Measurements from ENCODE around the gene GPM6B.
A peak's percentile ranks its signal among the peaks of the same experiment; 100 is the strongest.

The GPM6B gene, protein sequence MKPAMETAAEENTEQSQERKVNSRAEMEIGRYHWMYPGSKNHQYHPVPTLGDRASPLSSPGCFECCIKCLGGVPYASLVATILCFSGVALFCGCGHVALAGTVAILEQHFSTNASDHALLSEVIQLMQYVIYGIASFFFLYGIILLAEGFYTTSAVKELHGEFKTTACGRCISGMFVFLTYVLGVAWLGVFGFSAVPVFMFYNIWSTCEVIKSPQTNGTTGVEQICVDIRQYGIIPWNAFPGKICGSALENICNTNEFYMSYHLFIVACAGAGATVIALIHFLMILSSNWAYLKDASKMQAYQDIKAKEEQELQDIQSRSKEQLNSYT

DNA sequence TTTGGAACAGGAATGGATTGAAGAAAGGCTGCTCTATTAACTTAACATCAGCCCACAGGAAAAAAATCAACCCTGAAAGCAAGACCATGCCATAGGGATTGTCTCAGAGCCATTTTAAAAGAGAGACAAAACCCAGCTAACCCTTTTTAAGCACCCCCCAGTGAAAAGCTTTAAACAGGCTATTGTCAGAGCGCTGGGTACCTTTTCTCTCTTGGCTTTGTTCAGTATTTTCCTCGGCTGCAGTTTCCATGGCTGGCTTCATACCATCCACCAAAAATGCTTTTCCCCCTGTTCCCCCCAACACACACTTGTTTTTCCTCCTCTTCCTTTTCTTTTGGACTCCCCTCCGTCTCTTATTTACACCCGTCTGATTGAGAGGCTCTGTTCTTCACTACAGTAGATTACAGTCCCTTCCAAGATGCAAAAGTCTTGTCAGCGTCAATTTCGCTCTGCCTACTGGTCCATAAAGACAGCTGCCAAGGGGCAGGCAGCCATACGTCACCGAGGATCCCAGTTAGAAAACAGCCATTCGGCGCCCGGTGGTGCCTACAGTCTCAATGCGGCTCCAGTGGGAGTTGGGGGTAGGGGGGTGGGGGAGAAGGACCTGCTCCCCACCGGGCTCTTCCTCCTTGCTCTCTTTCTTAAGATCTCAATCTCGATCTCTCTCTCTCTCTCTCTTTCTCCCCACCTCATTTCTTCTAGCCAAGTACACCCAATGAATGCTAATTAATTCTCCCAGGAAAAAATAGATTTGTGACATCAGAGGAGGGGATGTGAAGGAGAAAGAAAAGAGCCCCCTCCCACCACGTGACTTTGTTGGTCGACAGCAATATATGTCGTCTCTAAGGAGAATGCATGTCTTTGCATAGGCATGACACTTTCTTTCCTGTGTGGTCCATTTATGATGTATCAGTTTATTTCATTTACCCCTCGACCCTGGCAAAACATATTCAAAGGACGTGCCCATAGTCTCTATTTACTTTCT is at the start of gene GPM6B:
Gene GPM6B (minus strand): TSS at position 451 of the 985 bp plus-strand sequence. CDS start 189 bp downstream, at position 262.
- DNase-seq, result no peak

DNA sequence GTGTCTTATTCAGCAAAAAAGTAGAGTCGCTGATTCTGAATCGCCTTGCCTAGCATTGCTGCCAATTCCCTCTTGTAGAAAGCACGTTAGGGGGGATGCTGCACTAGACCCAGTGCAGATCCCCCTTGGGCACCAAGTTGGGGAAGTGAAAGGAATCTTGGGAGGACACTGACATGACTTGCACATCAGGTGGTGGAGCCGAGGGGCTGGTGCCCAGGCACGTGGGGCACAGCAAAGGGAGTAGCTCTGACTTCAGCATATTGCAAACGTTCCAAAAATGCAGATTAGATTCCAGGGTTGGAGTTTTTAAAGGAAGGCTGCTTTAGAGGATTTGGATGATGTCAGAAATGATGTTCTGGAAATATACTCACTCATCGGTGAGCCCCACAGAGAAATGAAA is 47.4 kb upstream of the GPM6B start:
- peak; percentile 22 for DNase-seq

GRCh38 chrX:13863324-13863723 is 46.4 kb upstream of the GPM6B start:
- peak; percentile 60 for DNase-seq

DNA sequence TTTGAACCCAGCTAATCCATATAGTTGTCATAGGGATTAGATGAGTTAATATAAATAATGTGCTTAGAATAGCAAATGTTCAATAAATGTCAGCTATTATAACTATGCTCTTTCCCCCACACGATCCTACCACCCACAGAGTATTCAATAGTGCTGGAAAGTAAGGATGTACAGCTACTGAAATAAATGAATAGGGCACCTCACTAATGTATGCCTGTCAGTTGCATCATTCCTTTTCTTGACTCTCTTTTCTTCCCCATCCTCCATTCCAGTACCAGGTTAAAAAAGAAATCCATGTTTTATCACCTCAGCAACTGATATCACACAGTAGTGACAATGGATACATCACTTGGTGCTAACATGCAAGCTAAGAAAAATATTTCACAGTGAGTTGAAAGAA is 42.8 kb upstream of the GPM6B start:
- no peak for DNase-seq

DNA sequence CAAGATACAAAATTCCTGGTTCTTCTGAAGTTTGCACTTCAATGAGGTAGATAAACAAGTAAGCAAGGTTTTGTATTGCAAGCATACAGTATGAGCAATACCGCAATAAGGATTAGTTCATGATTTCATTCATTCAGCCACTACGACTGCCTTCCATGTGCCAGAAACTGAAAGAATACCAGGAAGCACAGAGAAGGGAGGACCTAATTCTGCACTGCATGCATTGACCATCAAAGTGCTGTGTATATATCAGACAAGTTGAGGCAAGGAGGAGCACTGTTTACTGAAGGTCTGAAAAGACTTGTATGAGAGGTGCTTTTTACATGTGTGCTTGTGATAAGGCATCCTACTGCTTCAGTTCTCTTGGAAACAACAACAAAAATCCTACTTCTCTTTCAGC is 40.9 kb upstream of the GPM6B start:
- DNase-seq, result no peak

DNA sequence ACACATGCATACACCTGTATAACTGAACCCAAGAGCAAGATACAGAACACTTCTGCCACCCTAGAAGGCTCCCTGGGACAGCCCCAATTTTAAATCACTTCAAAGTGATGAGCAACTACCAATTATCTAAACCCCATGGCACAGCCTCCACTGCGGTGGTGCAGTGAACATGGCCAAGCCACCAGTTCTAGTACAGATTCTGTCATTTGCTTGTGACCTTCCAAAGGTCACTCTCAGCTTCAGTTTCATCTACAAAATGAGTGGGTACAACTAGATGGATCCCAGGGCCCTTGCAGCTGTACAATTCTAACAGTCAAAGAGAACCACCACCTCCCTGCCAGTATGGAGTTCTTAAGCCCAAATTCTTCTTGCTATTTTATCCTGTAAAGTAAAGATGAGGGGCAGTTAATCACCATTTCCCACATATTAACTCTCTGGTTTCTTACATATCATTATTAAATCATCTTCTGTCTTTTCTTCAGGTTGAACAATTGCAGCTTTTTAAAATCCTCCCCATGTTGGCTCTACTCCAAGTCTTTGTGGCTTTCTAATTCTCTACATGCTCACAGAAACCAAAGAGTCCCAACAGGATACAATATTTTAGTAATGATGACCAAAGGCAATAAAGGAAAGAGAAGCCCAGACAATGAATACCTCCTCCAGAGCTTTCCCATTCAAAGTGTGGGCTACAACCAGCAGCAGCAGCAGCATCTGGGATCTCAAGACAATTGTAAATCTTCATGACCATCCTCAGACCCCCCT is 39.0 kb upstream of the GPM6B start:
- peak; percentile 79 for DNase-seq

DNA sequence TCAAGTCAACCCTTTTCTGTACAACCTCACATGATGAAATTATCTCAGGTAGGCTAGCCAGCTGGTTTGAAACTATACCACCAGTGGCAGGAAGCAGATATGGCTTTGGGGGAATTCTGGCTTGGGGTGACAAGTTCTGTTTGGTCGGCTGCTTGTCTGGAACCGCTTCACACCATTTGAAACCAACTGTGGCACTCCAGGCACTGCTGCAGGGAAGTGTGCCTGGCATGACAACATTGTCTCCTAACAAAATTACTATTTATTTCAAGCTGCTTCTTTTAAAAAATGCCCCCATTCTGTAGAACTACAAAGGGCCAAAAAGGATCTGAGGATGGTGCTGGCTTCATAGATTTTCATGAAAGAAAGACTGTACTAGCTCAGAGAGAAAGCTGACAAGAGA is 37.1 kb upstream of the GPM6B start:
- DNase-seq, result peak; percentile 49

DNA sequence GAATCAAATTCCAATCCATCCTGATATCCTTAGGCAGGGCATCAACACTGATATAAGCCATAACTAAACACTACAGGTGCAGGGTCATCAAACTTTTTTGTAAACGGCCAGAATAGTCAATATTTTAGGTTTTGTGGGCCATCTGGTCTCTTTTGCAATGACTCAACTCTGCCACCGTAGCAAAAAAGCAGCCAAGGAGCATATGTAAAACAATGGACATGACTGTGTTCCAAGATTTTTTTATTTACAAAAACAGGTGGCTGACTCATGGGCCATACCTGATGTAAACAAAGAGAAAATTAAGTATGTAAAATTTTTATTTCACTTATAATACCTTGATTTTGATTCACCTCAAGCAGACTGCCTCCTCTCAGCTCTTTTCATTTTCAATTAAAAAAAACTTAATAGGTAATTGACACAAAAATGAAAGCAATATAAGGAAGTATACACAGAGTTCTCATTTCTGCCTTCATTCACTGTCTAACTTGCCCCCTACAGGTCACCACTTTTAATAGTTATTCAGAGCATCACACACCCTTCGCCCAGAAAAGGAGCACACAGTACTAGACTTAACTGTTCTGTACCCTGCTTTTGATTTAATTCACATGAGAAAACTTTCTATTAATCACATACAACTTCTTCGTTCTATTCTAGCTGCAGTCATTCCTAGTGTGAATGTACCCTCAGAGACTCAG is 35.3 kb upstream of the GPM6B start:
- DNase-seq, result peak; percentile 69

DNA sequence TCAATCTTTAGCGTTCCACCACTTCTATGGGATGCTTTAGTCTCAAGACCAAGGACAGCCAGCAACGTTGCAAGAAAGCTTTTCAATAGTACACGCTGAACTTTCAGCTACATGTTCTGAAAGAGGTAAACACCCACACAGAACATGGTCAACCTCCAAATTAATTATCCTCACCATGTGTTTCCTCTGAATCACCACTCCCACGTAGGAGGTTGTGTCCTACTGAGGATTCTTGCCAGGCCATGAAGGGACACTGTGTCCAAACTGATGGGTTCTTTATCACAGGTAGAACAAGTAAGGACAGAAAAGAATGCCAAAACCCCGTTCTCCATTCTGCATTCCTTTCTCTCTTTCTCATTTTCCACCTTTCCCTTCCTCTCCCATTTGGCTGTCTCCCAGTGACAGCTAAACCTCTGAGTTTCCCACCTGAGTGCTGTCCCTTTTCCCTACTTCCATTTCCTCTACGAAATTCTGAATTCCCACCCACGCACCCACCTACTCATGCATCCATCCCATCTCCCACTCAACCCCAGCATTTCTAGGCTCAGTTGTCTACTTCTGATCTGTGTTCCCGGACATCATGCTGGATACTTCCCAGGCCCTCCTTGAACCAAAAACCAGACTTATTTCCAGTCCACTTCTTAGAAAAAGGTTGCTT is 29.0 kb upstream of the GPM6B start:
- DNase-seq, result no peak

GRCh38 chrX:13843150-13843721 is 26.3 kb upstream of the GPM6B start:
- DNase-seq, result no peak

GRCh38 chrX:13840121-13840520 is 23.2 kb upstream of the GPM6B start:
- no peak for DNase-seq

- no peak for DNase-seq
These were observed 20.4 kb upstream of the GPM6B start for GRCh38 chrX:13837290-13837745.

DNA sequence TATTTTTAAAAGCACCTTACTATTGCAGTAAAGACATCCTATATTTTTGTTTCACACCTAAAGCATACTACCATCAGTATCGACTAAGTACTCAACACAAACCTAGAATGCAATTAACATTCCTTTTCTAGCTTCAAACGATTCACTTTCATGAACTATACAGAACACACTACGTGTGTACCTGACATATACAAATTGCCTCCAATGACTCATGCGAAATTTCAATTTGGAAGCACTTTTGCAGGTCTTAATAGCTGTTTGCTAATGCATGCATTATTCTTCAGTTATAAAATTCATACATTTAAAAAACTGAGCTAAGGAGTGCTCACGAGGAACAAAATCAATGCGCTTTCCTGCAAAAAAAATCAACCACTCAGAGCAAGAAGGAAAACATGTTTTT is 19.7 kb upstream of the GPM6B start:
- DNase-seq, result no peak

DNA sequence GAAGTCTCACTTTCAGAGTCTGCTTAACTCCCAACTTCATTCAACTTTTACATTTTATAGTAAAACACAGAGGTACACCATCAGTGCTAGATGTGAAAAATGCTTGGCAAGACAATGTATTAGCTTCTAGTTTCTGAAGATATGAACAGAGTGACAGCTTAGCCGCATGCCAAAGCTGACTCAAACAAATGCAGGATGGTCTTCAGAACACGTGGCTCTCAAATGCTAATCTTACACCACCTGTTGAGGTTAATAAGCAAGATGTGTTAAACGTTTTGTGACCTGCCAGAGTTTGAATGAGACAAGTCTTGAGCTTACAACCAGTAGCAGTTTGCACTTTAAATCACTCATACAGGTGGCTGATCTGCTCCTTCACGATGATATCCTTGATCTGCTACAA is 18.9 kb upstream of the GPM6B start:
- DNase-seq, result peak; percentile 73

- DNase-seq, result no peak
These were observed 17.5 kb upstream of the GPM6B start for GRCh38 chrX:13834355-13834754.

GRCh38 chrX:13829983-13830382 is 13.1 kb upstream of the GPM6B start:
- no peak for DNase-seq

GRCh38 chrX:13828392-13828791 is 11.5 kb upstream of the GPM6B start:
- no peak for DNase-seq

DNA sequence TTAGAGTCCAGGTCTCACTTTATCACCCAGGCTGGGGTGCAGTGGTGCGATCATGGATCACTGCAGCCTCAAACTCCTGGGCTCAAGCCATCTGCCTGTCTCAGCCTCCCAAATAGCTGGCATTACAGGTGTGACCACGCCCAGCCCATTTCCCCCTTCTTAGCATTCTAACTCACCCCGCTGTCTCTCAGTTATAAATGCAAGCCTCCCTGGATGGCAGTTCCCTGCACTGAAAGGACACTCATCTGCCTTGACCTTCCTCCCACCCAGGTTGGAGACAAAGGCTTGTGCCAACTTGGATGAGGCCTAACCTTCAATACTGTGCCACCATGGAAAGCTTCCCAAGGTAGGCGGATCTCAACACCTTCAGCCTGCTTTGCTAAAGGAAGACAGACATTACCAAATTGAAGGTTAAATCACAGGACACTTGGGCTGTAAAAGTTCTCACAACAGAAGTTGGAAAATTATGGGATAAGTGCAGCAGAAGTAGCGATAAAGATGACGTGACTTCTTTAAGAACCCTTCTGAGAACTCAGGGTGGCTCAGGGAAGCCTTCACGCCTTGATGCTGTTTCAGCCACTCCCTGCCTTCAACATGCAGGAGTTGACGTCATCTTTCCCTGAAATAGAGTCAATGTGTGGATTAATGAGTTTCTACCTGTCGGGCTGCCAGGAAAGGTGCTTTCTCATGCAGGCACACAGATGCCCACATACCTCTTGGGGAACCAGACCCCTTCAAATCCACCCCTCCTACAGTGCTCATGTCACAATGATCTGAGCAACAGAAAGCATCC is 10.6 kb upstream of the GPM6B start:
- no peak for DNase-seq

GRCh38 chrX:13826770-13827169 is 9.9 kb upstream of the GPM6B start:
- DNase-seq, result no peak

DNA sequence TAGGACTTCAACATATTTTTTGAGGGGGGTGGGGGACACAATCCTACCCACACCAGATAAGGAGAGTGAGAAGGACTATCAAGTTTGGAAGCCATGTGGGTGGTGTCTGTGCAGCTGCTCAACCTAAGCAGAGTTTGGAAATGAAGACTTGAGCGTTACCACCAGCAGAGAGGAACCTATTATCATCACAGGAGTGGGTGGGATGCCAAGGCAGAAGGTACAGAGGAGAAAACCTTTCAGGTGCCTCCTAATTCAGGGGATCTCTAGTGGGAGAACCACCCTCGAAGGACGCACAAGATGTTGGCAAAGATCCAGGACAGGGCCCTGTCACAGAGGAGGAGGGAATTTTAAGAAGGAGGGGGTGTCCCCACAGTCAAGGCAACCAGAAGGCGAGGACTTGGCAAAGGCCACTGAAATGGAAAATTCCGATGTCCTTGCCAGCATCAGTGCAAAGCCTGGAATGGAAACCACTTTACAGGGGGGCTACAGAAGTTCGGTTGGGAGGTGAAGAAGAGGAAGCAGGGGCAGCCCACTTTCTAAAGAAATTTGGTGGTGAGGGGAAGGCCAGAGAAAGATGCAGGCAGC is 8.4 kb upstream of the GPM6B start:
- DNase-seq, result no peak

Measured in RPMI8226 (cell line).